Measurements from ENCODE around the gene DRAP1.

Gene DRAP1

GRCh38 chr11:65962141-65962564 is 42.9 kb downstream of the DRAP1 start:
- Mint-ChIP-seq H3K36me3 (ENCODE audit: low read depth) (peaks cover 38% of the 10 kb centered on the region), H3K4me3 (peak overlapping the region; percentile 82), H3K27me3 (ENCODE audit: low read depth) (no peaks in the 10 kb centered on the region), H3K9me3 (no peaks in the 10 kb centered on the region), H3K27ac (peak overlapping the region; percentile 69), H3K4me1 (ENCODE audit: low read depth) (peaks cover 36% of the 10 kb centered on the region)
- DNase-seq (ENCODE audit: low spot score), result no peak

GRCh38 chr11:65964906-65965305 is 45.7 kb downstream of the DRAP1 start:
- Mint-ChIP-seq H3K4me1 (ENCODE audit: low read depth) (peaks cover 25% of the 10 kb centered on the region), H3K9me3 (no peaks in the 10 kb centered on the region), H3K27ac (no peak overlapping the region), H3K27me3 (ENCODE audit: low read depth) (no peaks in the 10 kb centered on the region), H3K36me3 (ENCODE audit: low read depth) (peaks cover 49% of the 10 kb centered on the region), H3K4me3 (no peak overlapping the region)
- DNase-seq (ENCODE audit: low spot score), result no peak

GRCh38 chr11:65965986-65966762 is 46.9 kb downstream of the DRAP1 start:
- Mint-ChIP-seq H3K27ac (no peak overlapping the region), H3K27me3 (ENCODE audit: low read depth) (no peaks in the 10 kb centered on the region), H3K4me1 (ENCODE audit: low read depth) (peaks cover 18% of the 10 kb centered on the region), H3K36me3 (ENCODE audit: low read depth) (peaks cover 56% of the 10 kb centered on the region), H3K9me3 (no peaks in the 10 kb centered on the region), H3K4me3 (no peak overlapping the region)
- no peak for DNase-seq (ENCODE audit: low spot score)

DNA sequence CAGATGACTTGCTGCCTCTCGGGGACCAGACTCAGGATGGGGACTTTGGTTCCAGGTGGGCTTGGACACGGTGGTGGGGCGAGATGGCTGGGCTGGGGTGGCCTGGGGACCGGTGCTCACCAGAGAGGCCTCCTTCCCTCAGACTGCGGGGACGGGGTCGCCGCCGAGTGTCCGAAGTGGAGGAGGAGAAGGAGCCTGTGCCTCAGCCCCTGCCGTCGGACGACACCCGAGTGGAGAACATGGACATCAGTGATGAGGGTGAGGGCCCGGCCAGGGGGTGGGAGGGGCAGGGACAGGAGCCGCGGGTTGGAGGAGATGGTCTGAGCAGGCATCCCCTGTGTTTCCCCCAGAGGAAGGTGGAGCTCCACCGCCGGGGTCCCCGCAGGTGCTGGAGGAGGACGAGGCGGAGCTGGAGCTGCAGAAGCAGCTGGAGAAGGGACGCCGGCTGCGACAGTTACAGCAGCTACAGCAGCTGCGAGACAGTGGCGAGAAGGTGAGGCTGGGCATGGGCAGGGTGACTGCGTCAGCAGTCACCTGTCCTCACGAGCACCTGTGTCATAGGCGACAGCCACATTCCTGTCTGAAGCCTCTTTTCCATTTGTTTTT is 48.2 kb downstream of the DRAP1 start:
- no peak for DNase-seq (ENCODE audit: low spot score)
- H3K27me3 Mint-ChIP-seq (ENCODE audit: low read depth), result no peaks in the 10 kb centered on the region
- no peak overlapping the region for H3K27ac Mint-ChIP-seq
- H3K9me3 Mint-ChIP-seq, result no peaks in the 10 kb centered on the region
- peaks cover 14% of the 10 kb centered on the region for H3K4me1 Mint-ChIP-seq (ENCODE audit: low read depth)
- peaks cover 55% of the 10 kb centered on the region for H3K36me3 Mint-ChIP-seq (ENCODE audit: low read depth)
- H3K4me3 Mint-ChIP-seq, result no peak overlapping the region

- H3K4me1 Mint-ChIP-seq (ENCODE audit: low read depth), result peaks cover 2% of the 10 kb centered on the region
- H3K36me3 Mint-ChIP-seq (ENCODE audit: low read depth), result peaks cover 57% of the 10 kb centered on the region
- DNase-seq (ENCODE audit: low spot score), result no peak
- H3K4me3 Mint-ChIP-seq, result no peak overlapping the region
- H3K9me3 Mint-ChIP-seq, result no peaks in the 10 kb centered on the region
- H3K27ac Mint-ChIP-seq, result no peak overlapping the region
- no peaks in the 10 kb centered on the region for H3K27me3 Mint-ChIP-seq (ENCODE audit: low read depth)
Measured at GRCh38 chr11:65968600-65969482, 49.6 kb downstream of the DRAP1 start.

All from T-helper 2 cell treated with Interferon-gamma antibody and Interleukin-4, amounts not matched to agents 5 μg/mL and 100 μg/mL, for 36 hours (primary cell).